Right forelimb (tissue), 1 donor: ENCODE data around the gene EPB41.
"Not testable (repeated sequence)": the region's sequence is repeated elsewhere in the genome, so short reads cannot be mapped to it uniquely, and the experiment has no call there.

ENCODE experiments used
- DNase-seq: peaks from one replicate; pipeline ENCODE4 v3.0.0-alpha.2; 2018

The EPB41 gene

GRCh38 chr1:28914228-28915030 is at the start of gene EPB41:
EPB41 (plus strand) TSS chr1:28914569; CDS start chr1:28987438, 72,869 bp downstream.
- DNase-seq: peak; percentile 95

- DNase-seq: no peak
Observed at GRCh38 chr1:28864695-28865094, 49.7 kb upstream of the EPB41 start.

- no peak for DNase-seq
Observed at GRCh38 chr1:28865997-28866650, 48.2 kb upstream of the EPB41 start.

- no peak for DNase-seq
Observed at GRCh38 chr1:28867850-28868249, 46.5 kb upstream of the EPB41 start.

- no peak for DNase-seq
Observed at GRCh38 chr1:28869952-28870351, 44.4 kb upstream of the EPB41 start.

GRCh38 chr1:28871631-28872401 is 42.6 kb upstream of the EPB41 start:
- DNase-seq: no peak

- not testable (repeated sequence) for DNase-seq
Observed at GRCh38 chr1:28875134-28875533, 39.2 kb upstream of the EPB41 start.

- DNase-seq: peak; percentile 87
Observed at GRCh38 chr1:28877132-28877781, 37.1 kb upstream of the EPB41 start.

GRCh38 chr1:28878796-28879195 is 35.6 kb upstream of the EPB41 start:
- DNase-seq: no peak

GRCh38 chr1:28882009-28882628 is 32.2 kb upstream of the EPB41 start:
- peak; percentile 92 for DNase-seq

- no peak for DNase-seq
Observed at GRCh38 chr1:28883242-28883616, 31.1 kb upstream of the EPB41 start.

- DNase-seq: no peak
Observed at GRCh38 chr1:28885472-28885877, 28.9 kb upstream of the EPB41 start.

GRCh38 chr1:28885977-28886730 is 28.2 kb upstream of the EPB41 start:
- no peak for DNase-seq

- peak; percentile 81 for DNase-seq
Observed at GRCh38 chr1:28886731-28887418, 27.5 kb upstream of the EPB41 start.

- DNase-seq: peak; percentile 51
Observed at GRCh38 chr1:28887419-28887834, 26.9 kb upstream of the EPB41 start.

GRCh38 chr1:28887835-28888682 is 26.3 kb upstream of the EPB41 start:
- DNase-seq: peak; percentile 65

- no peak for DNase-seq
Observed at GRCh38 chr1:28888915-28889314, 25.5 kb upstream of the EPB41 start.

GRCh38 chr1:28889357-28889756 is 25.0 kb upstream of the EPB41 start:
- no peak for DNase-seq

- DNase-seq: no peak
Observed at GRCh38 chr1:28890435-28890834, 23.9 kb upstream of the EPB41 start.

GRCh38 chr1:28890836-28891235 is 23.5 kb upstream of the EPB41 start:
- no peak for DNase-seq
